NCI-H2081 (cell line): ENCODE data around the gene COL4A3.
"Not testable (repeated sequence)": the region's sequence is repeated elsewhere in the genome, so short reads cannot be mapped to it uniquely, and the experiment has no call there.

Experiments
- DNase-seq, 2 experiments: peaks; one replicate each; lab custom pipeline; 2025; lab: John Stamatoyannopoulos, UW

Gene COL4A3

GRCh38 chr2:227154986-227155774 is 9.2 kb upstream of the COL4A3 start:
- DNase-seq, result no peak

GRCh38 chr2:227160164-227160563 is 4.3 kb upstream of the COL4A3 start:
- no peak for DNase-seq

GRCh38 chr2:227161947-227162346 is 2.5 kb upstream of the COL4A3 start:
- no peak for DNase-seq

- DNase-seq, result no peak
Observed at GRCh38 chr2:227163485-227163997, 883 bp upstream of the COL4A3 start.

- DNase-seq, result peak in 1 of 2 experiments; percentile 23
Observed at GRCh38 chr2:227164763-227165291, 403 bp downstream of the COL4A3 start.

- not testable (repeated sequence) for DNase-seq
Observed at GRCh38 chr2:227171779-227172178, 7.4 kb downstream of the COL4A3 start.

GRCh38 chr2:227177592-227178336 is 13.3 kb downstream of the COL4A3 start:
- DNase-seq, result no peak

- no peak for DNase-seq
Observed at GRCh38 chr2:227179988-227180685, 15.7 kb downstream of the COL4A3 start.

GRCh38 chr2:227180770-227181169 is 16.3 kb downstream of the COL4A3 start:
- DNase-seq, result no peak

- DNase-seq, result no peak
Observed at GRCh38 chr2:227182765-227183164, 18.3 kb downstream of the COL4A3 start.

- no peak for DNase-seq
Observed at GRCh38 chr2:227183657-227184367, 19.4 kb downstream of the COL4A3 start.

GRCh38 chr2:227185615-227186232 is 21.3 kb downstream of the COL4A3 start:
- no peak for DNase-seq

- no peak for DNase-seq
Observed at GRCh38 chr2:227186751-227187150, 22.3 kb downstream of the COL4A3 start.

- no peak for DNase-seq
Observed at GRCh38 chr2:227188292-227188691, 23.9 kb downstream of the COL4A3 start.

- DNase-seq, result no peak
Observed at GRCh38 chr2:227191367-227191766, 26.9 kb downstream of the COL4A3 start.

GRCh38 chr2:227192491-227192890 is 28.1 kb downstream of the COL4A3 start:
- no peak for DNase-seq

GRCh38 chr2:227194219-227194618 is 29.8 kb downstream of the COL4A3 start:
- no peak for DNase-seq

GRCh38 chr2:227198866-227199265 is 34.4 kb downstream of the COL4A3 start:
- no peak for DNase-seq

- no peak for DNase-seq
Observed at GRCh38 chr2:227201771-227202170, 37.3 kb downstream of the COL4A3 start.

GRCh38 chr2:227204452-227204851 is 40.0 kb downstream of the COL4A3 start:
- no peak for DNase-seq

- DNase-seq, result no peak
Observed at GRCh38 chr2:227205701-227206100, 41.3 kb downstream of the COL4A3 start.
